Measurements from ENCODE around the gene DCDC1. TPM values are rescaled to one million over a fixed set of nuclear protein-coding genes. Genes with fewer than 3 reads are reported as not detected.

The DCDC1 gene
- total RNA-seq, 2 experiments from 2014 or later = 0.21 to 0.27 TPM

DNA sequence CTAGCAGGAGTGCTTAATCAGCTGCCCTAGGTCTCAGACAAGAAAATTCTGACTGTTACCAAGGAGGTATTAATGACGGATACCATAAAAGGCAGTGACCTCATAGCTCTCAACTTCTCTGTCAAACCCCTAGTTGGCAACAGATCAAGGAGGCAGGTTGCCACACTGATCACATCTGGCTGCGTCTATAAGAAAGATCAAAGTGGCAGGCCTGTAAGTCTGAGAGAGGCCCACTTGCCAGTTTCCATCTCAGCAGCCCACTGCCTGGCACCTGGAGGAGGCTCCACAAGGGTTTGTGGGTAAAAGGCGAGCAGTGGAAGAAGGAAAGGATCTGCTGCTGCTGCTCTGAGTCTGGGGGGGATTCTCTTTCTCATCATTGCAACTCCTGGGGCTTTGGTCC is 543.8 kb downstream of the DCDC1 start:
- CTCF ChIA-PET = no interaction called here
- no peaks in the 10 kb centered on the region for H3K27me3 Mint-ChIP-seq
- no peak overlapping the region for H3K4me3 Mint-ChIP-seq
- POLR2A ChIA-PET = no interaction called here
- H3K4me1 Mint-ChIP-seq (ENCODE audit: low read depth) = no peaks in the 10 kb centered on the region
- intact Hi-C loops (cut with micrococcal nuclease) = no loop called here
- H3K36me3 Mint-ChIP-seq = no peaks in the 10 kb centered on the region
- no peaks in the 10 kb centered on the region for H3K9me3 Mint-ChIP-seq
- no peak overlapping the region for H3K27ac Mint-ChIP-seq
- no peak for DNase-seq

DNA sequence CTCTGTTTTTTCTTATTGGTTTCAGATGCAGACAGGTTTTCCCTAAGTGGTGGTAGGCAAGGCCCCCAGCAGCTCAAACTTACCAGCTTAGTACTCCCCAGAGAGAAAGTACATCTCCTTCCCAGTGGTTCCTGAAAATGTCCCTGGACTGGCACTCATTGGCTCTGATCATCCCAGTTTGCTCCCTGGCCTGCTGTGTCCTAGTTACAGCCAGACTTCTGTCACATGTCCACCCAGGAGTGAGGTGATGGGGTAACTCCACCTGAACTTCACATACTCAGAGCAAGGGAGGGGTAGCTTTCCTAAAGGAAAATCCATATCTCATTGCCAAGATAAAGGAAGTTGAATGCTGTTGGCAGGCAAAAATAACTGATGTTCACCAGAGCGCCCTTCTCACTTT is 546.4 kb downstream of the DCDC1 start:
- Mint-ChIP-seq H3K27ac (no peak overlapping the region), H3K4me3 (no peak overlapping the region), H3K27me3 (no peaks in the 10 kb centered on the region), H3K4me1 (ENCODE audit: low read depth) (no peaks in the 10 kb centered on the region), H3K36me3 (no peaks in the 10 kb centered on the region), H3K9me3 (no peaks in the 10 kb centered on the region)
- ChIA-PET CTCF (no interaction called here), POLR2A (no interaction called here)
- no peak for DNase-seq
- intact Hi-C loops (cut with micrococcal nuclease) = no loop called here

DNA sequence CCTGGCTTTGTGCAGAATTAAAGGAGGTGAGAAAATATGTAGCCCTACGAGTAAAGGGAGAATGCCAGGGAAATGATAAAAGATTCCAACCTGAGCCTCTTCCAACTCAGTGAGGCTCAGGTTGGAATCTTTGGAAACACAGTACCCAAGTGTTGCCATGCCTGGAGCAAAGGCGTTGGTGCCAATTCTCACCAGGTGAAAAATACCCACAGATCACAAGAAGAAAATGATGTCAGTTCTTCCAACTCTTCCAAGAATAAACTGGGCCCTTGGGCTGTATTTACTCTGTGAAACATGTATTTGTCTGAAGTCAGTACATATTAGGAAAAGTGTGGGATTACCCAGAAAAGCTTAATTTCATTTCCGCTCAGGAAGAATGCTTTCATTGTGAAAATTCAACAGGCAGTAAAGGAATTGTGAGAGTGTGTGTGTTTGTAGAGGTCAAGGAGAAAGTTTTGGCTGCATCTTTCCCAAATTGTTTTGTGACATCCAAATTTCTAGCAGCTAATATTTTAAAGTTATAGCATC is 548.0 kb downstream of the DCDC1 start:
- ChIA-PET POLR2A (no interaction called here), CTCF (no interaction called here)
- H3K4me1 Mint-ChIP-seq (ENCODE audit: low read depth) = no peaks in the 10 kb centered on the region
- H3K27ac Mint-ChIP-seq = no peak overlapping the region
- no peaks in the 10 kb centered on the region for H3K27me3 Mint-ChIP-seq
- no peak for DNase-seq
- H3K36me3 Mint-ChIP-seq = no peaks in the 10 kb centered on the region
- no peaks in the 10 kb centered on the region for H3K9me3 Mint-ChIP-seq
- H3K4me3 Mint-ChIP-seq = no peak overlapping the region
- intact Hi-C loops (cut with micrococcal nuclease) = no loop called here

DNA sequence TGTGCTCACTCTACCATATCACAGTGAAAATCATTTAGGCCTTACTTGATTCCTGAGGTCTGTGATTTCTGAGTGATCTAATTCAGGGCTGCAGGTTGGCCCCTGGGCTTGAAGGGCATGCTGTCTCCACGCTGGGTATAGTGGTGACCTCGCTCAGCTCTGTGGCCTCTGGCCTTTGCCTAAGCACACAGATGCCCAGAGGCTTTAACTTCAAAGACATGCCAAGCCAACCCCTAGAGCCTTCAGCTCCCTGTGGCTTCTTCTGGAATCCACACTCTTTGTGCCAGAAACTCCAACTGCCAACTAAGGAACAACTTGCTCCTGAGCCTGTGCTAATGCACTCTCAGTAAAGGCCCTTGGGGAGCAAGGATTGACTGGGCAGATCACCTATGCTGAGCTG is 550.8 kb downstream of the DCDC1 start:
- no peak for DNase-seq
- Mint-ChIP-seq H3K4me1 (ENCODE audit: low read depth) (no peaks in the 10 kb centered on the region), H3K4me3 (no peak overlapping the region), H3K27me3 (no peaks in the 10 kb centered on the region), H3K9me3 (no peaks in the 10 kb centered on the region), H3K36me3 (no peaks in the 10 kb centered on the region), H3K27ac (no peak overlapping the region)
- intact Hi-C loops (cut with micrococcal nuclease) = no loop called here
- ChIA-PET POLR2A (no interaction called here), CTCF (no interaction called here)

DNA sequence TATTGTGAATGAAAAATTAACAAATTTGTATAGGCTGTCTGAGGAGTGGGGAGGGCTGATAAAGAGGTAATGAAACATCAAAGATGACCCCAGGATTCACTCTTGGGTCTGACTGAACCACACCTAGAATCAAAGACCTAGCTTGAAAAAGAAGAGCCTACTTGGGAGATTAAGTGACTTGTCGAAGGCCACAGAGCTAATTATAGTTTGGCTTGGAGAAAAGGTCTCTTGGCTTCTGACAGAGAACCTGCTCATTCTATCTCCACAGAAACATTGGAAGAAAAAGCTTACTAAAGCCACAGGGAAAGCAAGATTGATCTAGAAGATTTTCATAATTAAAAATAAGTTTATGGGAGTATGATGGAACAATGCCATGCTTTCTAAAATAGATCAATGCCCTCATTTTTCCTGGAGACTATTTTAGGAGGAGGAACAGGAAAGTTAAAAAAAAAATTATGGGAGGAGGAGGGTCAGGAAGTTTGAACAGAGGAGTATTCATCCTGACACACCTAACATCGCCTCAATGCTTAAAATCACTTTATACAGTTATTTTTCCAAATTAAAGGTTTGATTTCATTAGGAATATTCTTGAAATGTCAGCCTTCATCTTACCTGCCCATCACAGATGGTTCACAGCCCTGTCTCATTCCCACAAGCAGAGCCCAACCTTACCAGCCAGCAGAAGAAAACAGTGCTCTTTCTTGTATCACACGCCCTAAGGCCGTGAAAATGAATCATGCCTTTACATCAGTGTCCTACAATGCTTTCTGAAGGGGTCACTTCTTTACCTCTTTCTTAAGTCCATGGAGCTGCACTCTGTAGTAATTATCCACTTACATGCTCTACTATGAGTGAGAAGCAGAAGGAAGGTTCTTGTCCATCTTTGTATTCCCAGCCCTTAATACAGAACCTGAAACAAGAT is 552.3 kb downstream of the DCDC1 start:
- no peaks in the 10 kb centered on the region for H3K9me3 Mint-ChIP-seq

DNA sequence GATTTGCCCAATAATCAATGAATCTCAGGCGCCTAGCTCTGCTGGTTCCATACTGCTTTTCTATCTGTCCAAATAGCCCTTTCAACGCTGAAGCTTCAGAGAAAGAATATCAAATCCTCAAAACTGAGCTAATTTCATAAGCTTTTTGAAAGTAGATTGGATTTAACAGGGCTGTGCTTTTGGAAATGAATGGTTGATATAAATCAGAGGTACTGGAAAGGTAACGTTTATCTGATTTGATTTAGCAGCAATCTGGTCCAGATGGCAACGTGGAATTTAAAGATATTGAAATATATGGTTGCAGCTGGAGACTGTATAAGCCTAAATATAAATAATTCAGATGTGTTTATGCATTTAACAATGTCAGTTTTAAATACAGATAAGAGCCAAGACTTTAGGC is 553.9 kb downstream of the DCDC1 start:
- no peaks in the 10 kb centered on the region for H3K9me3 Mint-ChIP-seq
- no peak overlapping the region for H3K27ac Mint-ChIP-seq
- POLR2A ChIA-PET = no interaction called here

More for the DNA sequence above, 552.3 kb downstream of the DCDC1 start:
- POLR2A ChIA-PET = no interaction called here
- DNase-seq = no peak
- no peak overlapping the region for H3K4me3 Mint-ChIP-seq
- H3K27me3 Mint-ChIP-seq = no peaks in the 10 kb centered on the region
- H3K27ac Mint-ChIP-seq = no peak overlapping the region
- CTCF ChIA-PET = no interaction called here
- intact Hi-C loops (cut with micrococcal nuclease) = no loop called here
- no peaks in the 10 kb centered on the region for H3K36me3 Mint-ChIP-seq
- H3K4me1 Mint-ChIP-seq (ENCODE audit: low read depth) = no peaks in the 10 kb centered on the region

DNA sequence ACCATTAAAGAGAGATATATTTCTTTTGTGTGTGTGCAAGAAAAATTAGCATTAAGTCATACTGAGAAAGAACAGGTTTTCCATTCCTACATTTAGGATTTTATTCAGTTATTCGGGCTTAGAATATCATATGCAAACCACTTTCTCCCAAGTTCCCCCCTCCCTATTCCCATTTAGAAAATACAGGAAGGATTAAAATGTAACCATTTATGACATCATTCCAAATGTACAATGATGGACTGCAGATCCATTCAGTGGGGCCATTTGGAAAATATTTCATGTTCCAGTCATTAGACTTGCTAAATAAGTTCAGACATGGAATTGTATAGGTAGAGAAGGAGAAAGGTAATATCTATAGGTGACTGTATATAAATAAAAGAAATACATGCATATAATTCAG is 554.8 kb downstream of the DCDC1 start:
- DNase-seq = no peak
- no peak overlapping the region for H3K4me3 Mint-ChIP-seq
- H3K36me3 Mint-ChIP-seq = no peaks in the 10 kb centered on the region
- no peaks in the 10 kb centered on the region for H3K27me3 Mint-ChIP-seq
- H3K4me1 Mint-ChIP-seq (ENCODE audit: low read depth) = no peaks in the 10 kb centered on the region
- ChIA-PET CTCF (no interaction called here), POLR2A (no interaction called here)
- intact Hi-C loops (cut with micrococcal nuclease) = no loop called here
- H3K27ac Mint-ChIP-seq = no peak overlapping the region
- no peaks in the 10 kb centered on the region for H3K9me3 Mint-ChIP-seq

More for the DNA sequence above, 553.9 kb downstream of the DCDC1 start:
- no peaks in the 10 kb centered on the region for H3K4me1 Mint-ChIP-seq (ENCODE audit: low read depth)
- H3K36me3 Mint-ChIP-seq = no peaks in the 10 kb centered on the region
- no peaks in the 10 kb centered on the region for H3K27me3 Mint-ChIP-seq
- no peak overlapping the region for H3K4me3 Mint-ChIP-seq
- CTCF ChIA-PET = interaction anchor here (0.7 kb wide), 1 partner anchor 900 kb away, joined by 4 read pairs; no protein-coding TSS in a partner anchor
- intact Hi-C loops (cut with micrococcal nuclease) = no loop called here
- DNase-seq = no peak

Other genes with a start within 250 kb of the DCDC1 start
- gene DNAJC24, start 121 bp upstream of the DCDC1 start, total RNA-seq = 10 to 100 TPM; 15.4 to 16.8 TPM
- gene IMMP1L, start 139.9 kb upstream of the DCDC1 start, total RNA-seq = 10 to 100 TPM; 20.4 to 21.8 TPM
- gene ELP4, start 140.0 kb upstream of the DCDC1 start, total RNA-seq = 10 to 100 TPM; 18.3 to 18.5 TPM